Sigmoid colon (tissue), 7 donors: ENCODE data around the gene CD84. TPM values are rescaled to one million over a fixed set of nuclear protein-coding genes. Genes with fewer than 3 reads are reported as not detected.

Experiments
- DNase-seq: peaks from one replicate; pipeline ENCODE4 v3.0.0-alpha.2; 2019
- H3K27ac ChIP-seq, 4 donors: fragments of 200-600 bp; sonication (generic); one replicate each; pipeline ENCODE4 v1.5.1; 2016 to 2019; ENCODE audit warnings: mild to moderate bottlenecking in 1 of 4
- H3K27me3 ChIP-seq, 3 donors: fragments of 200-600 bp; sonication (generic); one replicate each; pipeline ENCODE4 v1.5.1; 2019; ENCODE audit warnings: mild to moderate bottlenecking in 1 of 3
- H3K36me3 ChIP-seq, 4 donors: fragments of 200-600 bp; sonication (generic); one replicate each; pipeline ENCODE4 v1.5.1; 2016 to 2019
- H3K4me1 ChIP-seq, 4 donors: fragments of 200-600 bp; sonication (generic); one replicate each; pipeline ENCODE4 v1.5.1; 2017 to 2019
- H3K4me3 ChIP-seq, 4 donors: fragments of 200-600 bp; sonication (generic); one replicate each; pipeline ENCODE4 v1.5.1; 2017 to 2019; ENCODE audit warnings: mild to moderate bottlenecking in 2 of 4, moderate library complexity in 1 of 4
- H3K9me3 ChIP-seq, 4 donors: fragments of 200-600 bp in 3 of 4; sonication (generic) in 3 of 4; one replicate each; pipeline versions ENCODE4 v1.5.1 to v1.6.1; 2013 to 2019
- CTCF ChIP-seq, 4 experiments: fragments of 450-650 bp in 3 of 4; fragments of 200-600 bp in 1 of 4; IDR thresholded peaks; one replicate each; pipeline ENCODE4 v1.5.1; 2016 to 2019; ENCODE audit warnings: antibody characterized with exemption in 4 of 4, mild to moderate bottlenecking in 3 of 4, moderate library complexity in 2 of 4
- EP300 ChIP-seq, 4 donors: sonication (generic); formaldehyde crosslinking; IDR thresholded peaks; one replicate each; pipeline ENCODE4 v1.6.1; 2017; ENCODE audit warnings: antibody characterized with exemption in 4 of 4
- POLR2A ChIP-seq, 2 donors: fragments of 450-650 bp; IDR thresholded peaks; one replicate each; pipeline ENCODE4 v1.6.1; 2016; ENCODE audit warnings: antibody characterized with exemption in 2 of 2, mild to moderate bottlenecking in 2 of 2, moderate library complexity in 2 of 2
- POLR2AphosphoS5 ChIP-seq, 4 donors: sonication (generic); formaldehyde crosslinking; IDR thresholded peaks; one replicate each; pipeline ENCODE4 v1.6.1; 2017; ENCODE audit warnings: antibody characterized with exemption in 4 of 4
- WGBS, 2 donors: extraction: QIAGEN DNeasy Blood & Tissue Kit; methylation state at CpG; one replicate each; pipeline ENCODE4 v1.1.7; 2013; 5-methylcytosine and 5-hydroxymethylcytosine counted together
- intact Hi-C: fragments of 100-400 bp; cut with DNase I; formaldehyde crosslinking; loops from one replicate; pipeline ENCODE4 v1.15.1; 2023
- polyA plus RNA-seq, 3 donors: library from polyadenylated mRNA; stranded (reverse); fragments of 200-250 nt; gene quantifications; one replicate each; pipeline ENCODE4 v1.2.3, GENCODE V29; 2013
- total RNA-seq, 4 donors: library from RNA; depleted of rRNA; stranded (reverse); fragments of >200 nt; gene quantifications; one replicate each; pipeline ENCODE4 v1.1.0, GENCODE V29; 2016
- donor health status: healthy with polysubstance abuse.
- donor health status: Bipolar disorder and iron deficiency.
- donor health status: healthy.

The CD84 gene
- total and polyA plus RNA-seq, 7 donors = 0.60 to 7.5 (median 3.2) TPM

DNA sequence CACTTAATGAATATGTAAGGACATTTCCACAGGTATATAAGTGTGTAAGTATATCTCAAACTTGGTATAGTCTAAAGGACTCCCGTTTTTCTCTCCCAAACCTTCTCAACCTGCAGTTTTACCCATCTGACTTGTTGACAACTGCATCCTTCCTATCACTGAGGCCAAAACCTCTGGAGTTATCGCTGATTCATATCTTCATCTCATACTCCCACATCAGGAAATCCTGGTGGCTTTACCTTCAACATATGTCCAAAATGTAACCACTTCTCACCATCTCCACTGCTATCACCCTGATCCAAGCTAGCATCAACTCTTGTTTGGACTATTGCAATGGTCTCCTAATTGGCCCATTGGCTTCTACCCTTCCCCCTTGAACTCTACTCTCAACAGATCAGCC lies 86.7 kb downstream of the CD84 start:
- no peak for DNase-seq
- no peak for TF ChIP-seq CTCF (IDR thresholded peaks at IDR 0.05)
- TF ChIP-seq POLR2A (IDR thresholded peaks at IDR 0.05) = no peak
- TF ChIP-seq EP300 (IDR thresholded peaks at IDR 0.05) = no peak
- no peak for TF ChIP-seq POLR2AphosphoS5 (IDR thresholded peaks at IDR 0.05)
- Histone ChIP-seq H3K27ac (no peak overlapping the region), H3K27me3 (no peaks in the 10 kb centered on the region), H3K9me3 (no peaks in the 10 kb centered on the region), H3K36me3 (no peaks in the 10 kb centered on the region), H3K4me1 (no peaks in the 10 kb centered on the region), H3K4me3 (no peak overlapping the region)
- 70 to 88% methylated on average over 2 of the region's 2 CpGs for WGBS, 2 donors
- intact Hi-C loops = no loop called here

GRCh38 chr1:160491981-160492380 lies 87.3 kb downstream of the CD84 start:
- no peaks in the 10 kb centered on the region for H3K27me3 ChIP-seq
- H3K4me1 ChIP-seq = no peaks in the 10 kb centered on the region
- no peaks in the 10 kb centered on the region for H3K9me3 ChIP-seq
- TF ChIP-seq CTCF (IDR thresholded peaks at IDR 0.05) (no peak), EP300 (IDR thresholded peaks at IDR 0.05) (no peak)
- H3K27ac ChIP-seq = no peak overlapping the region
- no peak for DNase-seq
- intact Hi-C loops = no loop called here
- H3K4me3 ChIP-seq = no peak overlapping the region
- 90 to 94% methylated on average over 3 of the region's 3 CpGs for WGBS, 2 donors
- no peaks in the 10 kb centered on the region for H3K36me3 ChIP-seq

Other genes with a start within 250 kb of the CD84 start
- 100 to 1,000 TPM in 1 of 4 donors, 10 to 100 TPM in 3; 93.8 to 117 (median 96.5) TPM for gene COPA, start 236.2 kb downstream of the CD84 start, total RNA-seq
- 10 to 100 TPM; 62.5 to 76.0 (median 68.7) TPM for gene COPA, start 236.2 kb downstream of the CD84 start, polyA plus RNA-seq
- 10 to 100 TPM; 30.3 to 46.7 (median 39.0) TPM for gene NCSTN, start 236.1 kb downstream of the CD84 start, total RNA-seq
- 10 to 100 TPM; 12.0 to 55.6 (median 19.4) TPM for gene NCSTN, start 236.1 kb downstream of the CD84 start, polyA plus RNA-seq
- gene NHLH1, start 212.4 kb downstream of the CD84 start, total RNA-seq = under 1 TPM in 1 of 4 donors, not detected in 3; under 0.01 TPM
- gene NHLH1, start 212.4 kb downstream of the CD84 start, polyA plus RNA-seq = under 1 TPM in 2 of 3 donors, not detected in 1; 0.12 to 0.60 TPM
- gene VANGL2, start 178.9 kb downstream of the CD84 start, total RNA-seq = 1 to 10 TPM; 3.2 to 6.6 (median 3.6) TPM
- 1 to 10 TPM; 1.8 to 3.5 (median 2.6) TPM for gene VANGL2, start 178.9 kb downstream of the CD84 start, polyA plus RNA-seq
- gene SLAMF6, start 56.2 kb downstream of the CD84 start, total RNA-seq = 1 to 10 TPM in 2 of 4 donors, under 1 TPM in 1, not detected in 1; 0.41 to 1.2 (median 1.1) TPM
- gene SLAMF6, start 56.2 kb downstream of the CD84 start, polyA plus RNA-seq = 10 to 100 TPM in 1 of 3 donors, 1 to 10 TPM in 1, under 1 TPM in 1; 0.60 to 15.2 (median 1.4) TPM
- 1 to 10 TPM in 1 of 4 donors, under 1 TPM in 3; under 0.01 to 1.6 (median 0.22) TPM for gene SLAMF1, start 67.5 kb upstream of the CD84 start, total RNA-seq
- 1 to 10 TPM in 1 of 3 donors, not detected in 2; 6.1 TPM for gene SLAMF1, start 67.5 kb upstream of the CD84 start, polyA plus RNA-seq
- 1 to 10 TPM; 2.9 to 4.5 (median 3.6) TPM for gene CD48, start 132.3 kb upstream of the CD84 start, total RNA-seq
- gene CD48, start 132.3 kb upstream of the CD84 start, polyA plus RNA-seq = 100 to 1,000 TPM in 1 of 3 donors, 10 to 100 TPM in 2; 15.6 to 112 (median 23.1) TPM
- gene SLAMF7, start 159.8 kb upstream of the CD84 start, total RNA-seq = under 1 TPM in 3 of 4 donors, not detected in 1; 0.16 to 0.83 (median 0.41) TPM
- gene SLAMF7, start 159.8 kb upstream of the CD84 start, polyA plus RNA-seq = 10 to 100 TPM in 2 of 3 donors, 1 to 10 TPM in 1; 3.6 to 31.0 (median 11.4) TPM
- under 1 TPM in 3 of 4 donors, not detected in 1; under 0.01 to 0.36 (median 0.16) TPM for gene LY9, start 216.7 kb upstream of the CD84 start, total RNA-seq
- gene LY9, start 216.7 kb upstream of the CD84 start, polyA plus RNA-seq = 10 to 100 TPM in 1 of 3 donors, under 1 TPM in 1, not detected in 1; 0.23 to 12.8 TPM